ENCODE data around the gene SLC47A1.
"Not testable (repeated sequence)": the region's sequence is repeated elsewhere in the genome, so short reads cannot be mapped to it uniquely, and the experiment has no call there.

The SLC47A1 gene

GRCh38 chr17:19523690-19524089 lies 10.0 kb upstream of the SLC47A1 start:
- no peak for DNase-seq

DNA sequence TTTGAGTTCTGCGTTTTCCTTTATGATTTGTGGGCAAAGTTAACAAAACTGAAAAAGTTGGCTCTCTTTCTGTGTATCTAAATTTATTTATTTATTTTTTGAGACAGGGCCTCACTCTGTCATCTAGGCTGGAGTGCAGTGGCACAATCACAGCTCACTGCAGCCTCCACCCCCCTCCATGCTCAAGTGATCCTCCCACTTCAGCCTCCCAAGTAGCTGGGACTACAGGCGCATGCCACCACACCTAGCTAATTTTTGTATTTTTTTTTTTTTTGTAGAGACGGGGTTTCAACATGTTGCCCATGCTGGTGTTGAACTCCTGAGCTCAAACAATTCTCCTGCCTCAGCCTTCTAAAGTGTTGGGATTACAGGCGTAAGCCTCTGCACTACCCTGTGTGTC lies 6.7 kb upstream of the SLC47A1 start:
- DNase-seq, result not testable (repeated sequence)

- no peak for DNase-seq
Measured at GRCh38 chr17:19531780-19532501, 1.7 kb upstream of the SLC47A1 start.

DNA sequence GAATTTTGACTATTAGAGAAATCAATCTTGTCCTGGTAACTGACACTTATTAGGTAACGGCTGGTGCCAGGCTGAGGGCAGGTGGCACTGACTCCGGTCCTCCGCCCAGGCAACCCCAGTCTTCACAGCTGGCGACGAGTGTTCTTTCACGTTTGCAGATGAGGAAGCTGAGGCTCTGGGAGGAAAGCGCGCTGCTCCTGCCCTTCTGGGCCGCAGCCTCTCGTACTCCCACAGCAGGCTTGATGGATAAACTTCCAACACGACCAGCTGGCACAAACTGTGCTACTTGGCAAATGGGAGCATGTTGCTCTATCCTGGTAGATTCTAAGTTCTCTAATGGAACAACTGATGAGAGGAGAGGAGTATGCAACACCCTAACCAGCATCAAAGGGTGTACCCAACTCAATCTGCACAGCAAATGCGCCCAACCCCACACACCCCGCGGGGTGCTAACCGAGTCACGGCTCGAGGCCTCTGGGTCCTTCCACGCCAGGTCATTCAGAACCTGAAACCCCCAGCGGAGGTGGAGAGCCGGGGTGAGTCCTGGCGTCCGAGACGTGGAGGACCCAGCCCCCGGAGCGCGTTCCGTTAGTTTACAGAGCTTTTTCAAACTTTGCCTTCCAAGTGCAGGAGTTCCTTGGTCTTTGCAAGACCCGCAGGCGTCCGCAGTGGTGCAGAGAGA lies 477 bp upstream of the SLC47A1 start:
- no peak for DNase-seq

GRCh38 chr17:19534562-19535149 lies 1.0 kb downstream of the SLC47A1 start:
- DNase-seq, result no peak

DNA sequence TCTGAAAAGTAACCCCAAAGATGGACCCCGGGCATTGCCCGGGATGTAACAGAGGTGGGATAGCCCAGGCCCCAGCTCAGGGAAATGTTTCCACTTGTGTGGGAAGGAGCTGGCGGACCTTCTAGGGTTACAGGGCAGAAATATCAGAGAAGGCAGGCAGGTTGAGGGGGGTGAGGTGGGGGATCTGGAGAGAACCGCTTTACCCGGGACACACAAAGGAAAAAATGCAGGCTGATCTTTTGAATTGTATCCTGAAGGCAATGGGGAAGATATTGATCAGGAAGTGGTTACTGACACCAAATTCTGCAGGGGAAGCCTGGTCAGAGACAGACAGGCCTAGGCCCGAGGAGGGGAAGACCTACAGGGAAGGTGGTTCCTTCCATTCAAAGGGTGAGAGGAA lies 3.5 kb downstream of the SLC47A1 start:
- no peak for DNase-seq

DNA sequence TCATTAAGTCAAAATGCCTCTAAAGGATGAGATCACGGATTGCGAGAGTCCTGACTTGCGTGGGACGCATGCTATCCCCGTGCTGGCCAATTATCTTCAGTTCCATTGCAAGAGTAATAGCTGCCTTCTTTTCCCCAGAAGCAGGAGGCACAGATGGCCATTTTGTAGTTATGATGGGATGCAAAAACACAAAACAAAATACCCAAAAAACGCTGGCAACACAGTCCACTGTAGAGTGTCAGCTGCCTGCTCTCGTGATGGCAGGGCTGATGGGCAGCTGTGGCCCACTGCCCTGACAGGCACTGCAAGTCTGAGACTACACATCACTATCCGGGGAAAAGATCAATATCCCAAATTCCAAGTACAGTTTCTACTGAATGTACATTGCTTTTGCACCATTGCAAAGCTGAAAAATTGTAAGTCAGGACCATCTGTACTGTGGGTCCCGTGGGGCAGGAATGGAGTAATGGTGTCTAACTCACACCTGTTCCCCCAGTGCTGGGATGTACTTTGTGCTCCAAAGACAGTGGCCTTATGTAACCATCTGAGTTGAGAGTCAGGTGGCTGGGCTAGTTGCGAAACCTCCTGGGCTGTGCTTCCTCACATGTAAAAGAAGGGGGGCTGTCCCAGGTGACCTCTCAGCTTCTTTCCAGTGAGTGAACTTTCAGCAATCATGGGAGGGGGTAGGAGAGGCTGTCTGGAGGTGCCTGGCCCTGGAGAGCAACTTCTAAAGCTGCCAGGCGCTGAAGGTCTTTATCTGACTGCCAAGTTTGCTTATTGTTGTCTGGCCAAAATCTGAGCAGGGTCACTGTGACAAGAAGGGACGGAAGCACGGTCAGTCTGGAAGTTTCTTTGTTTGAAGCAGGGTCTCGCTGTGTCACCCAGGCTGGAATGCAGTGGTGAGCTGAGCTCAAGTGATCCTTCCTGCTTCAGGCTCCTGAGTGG lies 4.7 kb downstream of the SLC47A1 start:
- DNase-seq, result no peak

DNA sequence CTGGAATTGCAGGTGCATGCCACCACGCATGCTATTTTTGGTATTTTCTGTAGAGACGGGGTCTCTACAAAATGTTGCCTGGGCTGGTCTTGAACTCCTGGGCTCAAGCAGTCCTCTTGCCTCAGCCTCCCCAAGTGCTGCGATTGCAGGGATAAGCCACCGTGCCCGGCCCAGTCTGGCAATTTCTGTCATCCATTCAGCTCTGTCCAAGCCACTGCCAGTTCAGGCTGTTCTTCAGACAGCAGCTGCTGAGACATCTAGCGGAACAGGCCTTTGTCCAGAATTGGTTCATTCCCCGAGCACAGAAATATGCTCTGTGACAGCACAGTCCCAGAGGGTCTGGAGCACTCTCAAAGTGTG lies 5.4 kb downstream of the SLC47A1 start:
- DNase-seq, result no peak

- DNase-seq, result no peak
Measured at GRCh38 chr17:19539841-19540311, 6.2 kb downstream of the SLC47A1 start.

DNA sequence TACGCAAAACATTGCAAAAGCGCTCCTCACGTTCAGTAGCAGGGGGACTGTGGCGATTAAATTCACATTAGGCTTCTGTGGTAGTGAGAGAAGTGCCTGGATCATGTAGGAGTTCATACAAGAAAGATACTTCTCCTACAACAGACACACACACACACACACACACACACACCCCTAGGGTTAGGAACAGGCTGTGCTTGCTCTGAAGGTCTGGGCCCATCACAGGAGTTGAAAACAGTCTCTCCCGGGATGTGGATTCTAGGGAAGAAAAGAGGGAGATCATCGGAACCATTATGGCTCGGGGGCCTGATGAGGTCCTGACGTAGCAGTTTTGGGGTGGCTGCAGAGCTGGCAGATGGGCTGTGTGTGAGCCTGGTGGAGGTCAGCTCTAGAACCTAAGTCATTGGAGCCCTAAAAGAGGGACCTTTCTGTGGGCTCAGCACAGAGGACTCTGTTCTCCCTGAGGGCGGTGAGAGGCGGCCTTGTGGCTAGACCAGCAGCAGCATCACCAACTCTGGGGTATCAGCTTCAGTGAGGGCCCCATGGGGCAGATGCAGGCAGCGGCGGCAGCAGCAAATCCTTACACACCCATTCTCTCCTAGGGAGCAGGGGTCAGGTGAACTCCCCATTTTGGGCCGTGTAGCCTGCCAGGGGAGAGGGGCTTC lies 7.2 kb downstream of the SLC47A1 start:
- DNase-seq, result no peak

DNA sequence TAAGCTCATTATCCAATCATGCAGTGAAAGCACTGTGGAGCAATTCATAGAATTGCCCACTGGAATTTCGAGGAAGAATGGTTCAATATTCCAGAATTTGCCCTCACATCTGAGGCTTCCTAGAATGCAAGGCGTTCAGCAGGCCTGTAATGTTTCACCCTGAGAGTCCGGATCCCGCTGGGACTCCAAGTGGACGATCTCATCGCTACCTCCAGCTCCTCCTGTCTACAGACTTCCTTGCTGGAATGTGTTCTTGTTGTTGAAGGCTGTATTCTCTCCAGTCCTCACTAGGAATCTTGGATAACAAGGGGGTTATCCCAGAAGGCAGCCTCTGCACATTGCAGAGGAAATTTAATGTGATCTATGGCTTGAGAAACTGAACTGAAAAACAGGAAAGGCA lies 7.8 kb downstream of the SLC47A1 start:
- no peak for DNase-seq

GRCh38 chr17:19542247-19542646 lies 8.6 kb downstream of the SLC47A1 start:
- no peak for DNase-seq

- no peak for DNase-seq
Measured at GRCh38 chr17:19544366-19544765, 10.7 kb downstream of the SLC47A1 start.

GRCh38 chr17:19546289-19547065 lies 12.8 kb downstream of the SLC47A1 start:
- DNase-seq, result no peak

- no peak for DNase-seq
Measured at GRCh38 chr17:19549746-19550623, 16.3 kb downstream of the SLC47A1 start.

- peak; percentile 9 for DNase-seq
Measured at GRCh38 chr17:19551165-19551564, 17.5 kb downstream of the SLC47A1 start.

- no peak for DNase-seq
Measured at GRCh38 chr17:19551591-19552148, 18.0 kb downstream of the SLC47A1 start.

- no peak for DNase-seq
Measured at GRCh38 chr17:19553036-19553435, 19.4 kb downstream of the SLC47A1 start.

DNA sequence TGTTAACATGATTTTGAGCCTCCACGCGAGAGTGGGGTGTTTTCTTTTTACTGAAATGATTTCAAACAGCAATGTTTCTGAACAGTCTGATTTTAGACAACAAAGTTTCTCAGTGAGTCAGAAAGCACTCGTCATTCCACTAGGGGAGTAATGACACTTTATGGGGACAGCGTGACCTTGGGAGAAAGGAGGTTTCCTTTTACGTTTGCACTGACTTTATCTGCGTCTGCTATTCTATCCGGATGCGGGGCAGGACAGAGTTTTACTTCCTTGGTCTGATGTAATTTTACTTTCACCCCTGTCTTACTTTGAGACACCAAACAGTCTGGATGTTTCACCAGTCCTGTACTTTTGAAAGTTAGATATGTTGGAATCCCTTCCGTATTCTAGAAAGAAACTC lies 20.7 kb downstream of the SLC47A1 start:
- DNase-seq, result no peak

DNA sequence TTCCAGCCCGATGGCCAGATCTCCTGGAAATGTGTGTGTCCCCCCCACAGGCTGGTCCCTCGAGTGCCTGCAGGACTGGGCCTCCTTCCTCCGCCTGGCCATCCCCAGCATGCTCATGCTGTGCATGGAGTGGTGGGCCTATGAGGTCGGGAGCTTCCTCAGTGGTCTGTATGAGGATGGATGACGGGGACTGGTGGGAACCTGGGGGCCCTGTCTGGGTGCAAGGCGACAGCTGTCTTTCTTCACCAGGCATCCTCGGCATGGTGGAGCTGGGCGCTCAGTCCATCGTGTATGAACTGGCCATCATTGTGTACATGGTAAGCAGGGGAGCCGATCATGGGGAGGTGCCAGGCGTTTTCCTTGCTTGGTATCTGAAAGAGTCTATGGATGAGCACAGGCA lies 22.1 kb downstream of the SLC47A1 start:
- DNase-seq, result no peak

Data from NCI-H345 (cell line).